Measurements from ENCODE around the gene MS4A8. TPM values are rescaled to one million over a fixed set of nuclear protein-coding genes. Genes with fewer than 3 reads are reported as not detected.

MS4A8 gene
- total RNA-seq, 3 donors from 2014 or later, result 11.5 to 36.2 (median 18.4) TPM

DNA sequence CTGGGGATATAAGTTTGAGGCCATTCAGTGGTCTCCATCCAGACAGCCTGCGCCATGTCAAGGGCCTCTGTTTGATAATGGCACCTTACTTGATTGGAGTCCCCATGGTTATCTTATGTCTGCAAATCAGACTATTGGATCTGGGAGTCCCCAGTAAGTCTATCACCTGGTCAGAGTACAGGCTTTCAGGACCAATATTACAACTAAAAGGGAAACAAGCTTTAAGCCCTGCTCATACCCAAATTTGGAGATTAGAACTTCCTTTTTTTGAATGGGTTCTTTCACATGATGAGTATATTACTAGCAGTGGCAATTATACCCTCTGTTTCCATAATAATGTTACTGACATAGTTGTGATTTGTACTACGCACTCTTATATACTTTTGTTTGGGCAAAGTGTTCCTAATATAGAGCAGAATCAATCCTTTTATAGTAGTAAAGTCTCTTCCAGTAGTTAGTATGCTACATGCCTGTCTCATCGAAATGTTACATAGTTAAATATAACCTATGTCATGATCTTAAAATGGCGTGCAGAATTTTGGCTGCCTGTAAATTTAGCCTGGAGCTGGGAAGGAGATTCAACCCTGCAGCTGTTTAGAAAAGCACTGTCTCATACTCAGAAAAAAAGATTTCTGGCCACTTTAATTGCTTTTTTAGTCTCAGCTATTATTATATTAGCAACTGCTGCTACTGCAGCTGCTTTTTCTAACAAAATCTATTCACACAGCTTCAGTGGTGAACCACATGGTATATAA is 62.2 kb downstream of the MS4A8 start:
- TF ChIP-seq, protein P1, sequence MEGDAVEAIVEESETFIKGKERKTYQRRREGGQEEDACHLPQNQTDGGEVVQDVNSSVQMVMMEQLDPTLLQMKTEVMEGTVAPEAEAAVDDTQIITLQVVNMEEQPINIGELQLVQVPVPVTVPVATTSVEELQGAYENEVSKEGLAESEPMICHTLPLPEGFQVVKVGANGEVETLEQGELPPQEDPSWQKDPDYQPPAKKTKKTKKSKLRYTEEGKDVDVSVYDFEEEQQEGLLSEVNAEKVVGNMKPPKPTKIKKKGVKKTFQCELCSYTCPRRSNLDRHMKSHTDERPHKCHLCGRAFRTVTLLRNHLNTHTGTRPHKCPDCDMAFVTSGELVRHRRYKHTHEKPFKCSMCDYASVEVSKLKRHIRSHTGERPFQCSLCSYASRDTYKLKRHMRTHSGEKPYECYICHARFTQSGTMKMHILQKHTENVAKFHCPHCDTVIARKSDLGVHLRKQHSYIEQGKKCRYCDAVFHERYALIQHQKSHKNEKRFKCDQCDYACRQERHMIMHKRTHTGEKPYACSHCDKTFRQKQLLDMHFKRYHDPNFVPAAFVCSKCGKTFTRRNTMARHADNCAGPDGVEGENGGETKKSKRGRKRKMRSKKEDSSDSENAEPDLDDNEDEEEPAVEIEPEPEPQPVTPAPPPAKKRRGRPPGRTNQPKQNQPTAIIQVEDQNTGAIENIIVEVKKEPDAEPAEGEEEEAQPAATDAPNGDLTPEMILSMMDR (IDR thresholded peaks at IDR 0.05), result no peak
- intact Hi-C loops (cut with DNase I, micrococcal nuclease), result no loop called here
- ATAC-seq, result no peak

DNA sequence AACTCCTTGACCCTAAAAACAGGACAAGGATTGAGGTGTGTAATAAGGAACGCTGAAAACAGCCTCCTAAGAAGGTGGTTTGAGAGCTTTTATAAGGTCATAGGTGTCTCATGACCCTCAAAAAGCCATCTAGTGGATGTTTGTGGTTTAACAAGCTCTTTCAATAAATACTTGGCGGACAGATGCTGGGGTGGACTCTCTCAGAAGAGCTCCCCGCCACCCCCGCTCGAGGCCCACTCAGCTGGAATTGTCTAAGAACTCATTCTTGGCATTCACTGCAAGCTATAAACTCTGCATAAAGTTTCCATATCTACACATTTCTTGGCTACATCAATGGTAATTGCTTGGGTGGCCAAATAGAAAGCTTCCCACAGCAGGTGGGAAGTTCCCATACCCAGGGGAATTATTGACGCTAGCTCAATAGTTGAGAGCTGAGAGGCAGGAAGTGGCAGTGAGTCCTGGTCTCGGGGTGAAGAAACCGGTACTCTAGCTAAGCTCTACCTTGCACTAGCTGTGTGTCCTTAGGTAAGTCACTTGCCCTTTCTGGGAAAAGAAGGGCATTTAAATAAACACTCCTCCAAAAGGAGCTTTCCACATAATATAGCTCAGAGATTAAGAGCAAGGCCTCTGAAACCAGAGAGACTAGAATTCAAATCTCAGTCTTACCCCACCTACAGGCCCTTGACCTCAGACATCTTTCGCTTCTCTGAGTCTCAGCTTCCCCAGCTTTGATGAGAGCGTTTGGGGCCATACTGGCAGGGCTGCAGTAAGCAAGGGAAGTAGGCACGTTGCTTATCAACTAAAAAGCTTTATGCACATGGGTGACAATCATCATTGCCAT is 63.7 kb downstream of the MS4A8 start:
- intact Hi-C loops (cut with DNase I, micrococcal nuclease), result no loop called here
- TF ChIP-seq, protein P1 (IDR thresholded peaks at IDR 0.05), result no peak
- ATAC-seq (peak; percentile 34), DNase-seq (no peak)
- H3K9me3 ChIP-seq, result no peaks in the 10 kb centered on the region
- H3K36me3 ChIP-seq (ENCODE audit: low read depth), result no peaks in the 10 kb centered on the region
- H3K4me3 ChIP-seq, result no peak overlapping the region
- H3K4me1 ChIP-seq (ENCODE audit: low read depth), result no peaks in the 10 kb centered on the region

More for the DNA sequence above, 62.2 kb downstream of the MS4A8 start:
- no peak for DNase-seq
- Histone ChIP-seq H3K4me3 (no peak overlapping the region), H3K4me1 (ENCODE audit: low read depth) (no peaks in the 10 kb centered on the region), H3K36me3 (ENCODE audit: low read depth) (no peaks in the 10 kb centered on the region), H3K9me3 (no peaks in the 10 kb centered on the region)

GRCh38 chr11:60763692-60764369 is 64.4 kb downstream of the MS4A8 start:
- ATAC-seq (no peak), DNase-seq (no peak)
- Histone ChIP-seq H3K36me3 (ENCODE audit: low read depth) (no peaks in the 10 kb centered on the region), H3K4me3 (no peak overlapping the region), H3K4me1 (ENCODE audit: low read depth) (no peaks in the 10 kb centered on the region), H3K9me3 (no peaks in the 10 kb centered on the region)
- intact Hi-C loops (cut with DNase I, micrococcal nuclease), result no loop called here
- TF ChIP-seq, protein P1 (IDR thresholded peaks at IDR 0.05), result no peak

GRCh38 chr11:60764879-60765278 is 65.5 kb downstream of the MS4A8 start:
- DNase-seq (no peak), ATAC-seq (no peak)
- Histone ChIP-seq H3K4me3 (no peak overlapping the region), H3K36me3 (ENCODE audit: low read depth) (no peaks in the 10 kb centered on the region), H3K9me3 (no peaks in the 10 kb centered on the region), H3K4me1 (ENCODE audit: low read depth) (no peaks in the 10 kb centered on the region)
- intact Hi-C loops (cut with DNase I, micrococcal nuclease), result no loop called here
- TF ChIP-seq, protein P1 (IDR thresholded peaks at IDR 0.05), result no peak

- no peak for ATAC-seq
- Histone ChIP-seq H3K4me3 (no peak overlapping the region), H3K4me1 (ENCODE audit: low read depth) (no peaks in the 10 kb centered on the region), H3K36me3 (ENCODE audit: low read depth) (no peaks in the 10 kb centered on the region), H3K9me3 (no peaks in the 10 kb centered on the region)
- intact Hi-C loops (cut with DNase I, micrococcal nuclease), result no loop called here
- TF ChIP-seq, protein P1 (IDR thresholded peaks at IDR 0.05), result no peak
- no peak for DNase-seq
Measured at GRCh38 chr11:60765355-60765754, 65.9 kb downstream of the MS4A8 start.

Other genes starting within 250 kb of the MS4A8 start
- 1 to 10 TPM in 2 of 3 donors, not detected in 1; 1.1 to 2.2 TPM for gene MS4A1, start 243.8 kb upstream of the MS4A8 start, total RNA-seq
- gene MS4A12, start 206.8 kb upstream of the MS4A8 start, total RNA-seq, result 1,000 to 10,000 TPM in 1 of 3 donors, 100 to 1,000 TPM in 2; 411 to 1,262 (median 644) TPM
- gene MS4A13, start 184.2 kb upstream of the MS4A8 start, total RNA-seq, result not detected
- gene MS4A18, start 25.1 kb downstream of the MS4A8 start, total RNA-seq, result not detected
- under 1 TPM in 1 of 3 donors, not detected in 2; 0.38 TPM for gene MS4A15, start 57.3 kb downstream of the MS4A8 start, total RNA-seq
- 1 to 10 TPM in 1 of 3 donors, not detected in 2; 1.2 TPM for gene MS4A10, start 85.7 kb downstream of the MS4A8 start, total RNA-seq
- 10 to 100 TPM in 2 of 3 donors, 1 to 10 TPM in 1; 8.8 to 14.9 (median 14.7) TPM for gene CCDC86, start 142.5 kb downstream of the MS4A8 start, total RNA-seq
- gene PTGDR2, start 156.3 kb downstream of the MS4A8 start, total RNA-seq, result 1 to 10 TPM; 1.8 to 3.4 (median 2.6) TPM
- under 1 TPM in 2 of 3 donors, not detected in 1; 0.23 to 0.41 TPM for gene ZP1, start 167.9 kb downstream of the MS4A8 start, total RNA-seq
- 10 to 100 TPM; 61.1 to 74.1 (median 64.6) TPM for gene PRPF19, start 207.0 kb downstream of the MS4A8 start, total RNA-seq
- gene TMEM109, start 214.5 kb downstream of the MS4A8 start, total RNA-seq, result 10 to 100 TPM; 35.8 to 95.2 (median 46.6) TPM
- gene TMEM132A, start 224.8 kb downstream of the MS4A8 start, total RNA-seq, result 10 to 100 TPM in 1 of 3 donors, 1 to 10 TPM in 2; 3.9 to 11.8 (median 8.5) TPM

All from mucosa of descending colon (tissue), 3 donors.